Ureter (tissue), 1 donor: Measurements from ENCODE around the gene HAP1. TPM values are rescaled to one million over a fixed set of nuclear protein-coding genes. Genes with fewer than 3 reads are reported as not detected.
"Not testable (repeated sequence)": the region's sequence is repeated elsewhere in the genome, so short reads cannot be mapped to it uniquely, and the experiment has no call there.

Experiments
- DNase-seq: peaks from one replicate; pipeline ENCODE4 v3.0.0-alpha.2; 2020; ENCODE audit warnings: low spot score
- total RNA-seq: library from RNA; stranded (reverse); gene quantifications from one replicate; pipeline ENCODE4 v1.2.4, GENCODE V29; 2023
- donor health status: DM: yes; HTN: yes; CAD: no.

HAP1 gene
- total RNA-seq, 1 donor from 2014 or later = 0.47 TPM

DNA sequence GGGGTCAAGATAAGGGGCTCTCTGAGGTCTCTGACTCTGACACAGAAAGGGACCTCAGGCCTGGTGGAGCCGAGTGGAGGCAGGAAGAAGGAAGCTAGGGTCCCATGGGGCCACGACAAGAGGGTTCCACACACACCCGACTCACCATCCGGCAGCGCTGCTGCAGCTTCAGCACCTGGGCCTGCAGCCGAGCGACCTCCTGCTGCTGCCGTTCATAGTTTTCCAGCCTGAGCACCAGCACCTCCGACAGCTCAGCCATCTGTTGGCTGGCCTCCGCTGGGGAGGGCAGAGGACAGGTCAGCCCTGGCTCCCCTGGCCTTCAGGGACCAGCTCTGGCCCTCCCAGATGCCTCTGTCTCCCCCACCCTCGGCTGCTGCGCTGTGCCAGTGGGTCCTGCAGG is 6.4 kb downstream of the HAP1 start:
- DNase-seq = no peak

- DNase-seq = no peak
Measured at GRCh38 chr17:41725134-41725533, 9.3 kb downstream of the HAP1 start.

GRCh38 chr17:41724476-41725050 is 9.9 kb downstream of the HAP1 start:
- no peak for DNase-seq

GRCh38 chr17:41723801-41724475 is 10.5 kb downstream of the HAP1 start:
- no peak for DNase-seq

DNA sequence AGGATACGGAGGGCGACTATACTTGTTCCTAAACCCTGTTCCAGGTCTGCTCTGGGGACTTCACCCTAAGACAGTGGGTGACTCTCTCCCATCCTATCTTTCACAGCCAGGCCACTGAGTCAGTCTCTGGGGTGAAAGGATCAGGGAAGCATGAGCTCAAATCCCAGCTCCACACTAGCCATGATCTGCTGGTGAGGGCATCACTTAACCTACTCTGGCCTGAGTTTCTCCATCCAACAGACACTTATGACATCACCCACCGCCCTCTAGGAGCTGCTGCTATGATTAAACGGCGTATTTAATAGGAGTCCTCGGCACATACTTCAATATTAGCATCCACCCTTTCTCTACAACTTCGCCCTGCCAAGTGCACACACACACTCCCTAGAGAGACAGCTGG is 12.2 kb downstream of the HAP1 start:
- no peak for DNase-seq

DNA sequence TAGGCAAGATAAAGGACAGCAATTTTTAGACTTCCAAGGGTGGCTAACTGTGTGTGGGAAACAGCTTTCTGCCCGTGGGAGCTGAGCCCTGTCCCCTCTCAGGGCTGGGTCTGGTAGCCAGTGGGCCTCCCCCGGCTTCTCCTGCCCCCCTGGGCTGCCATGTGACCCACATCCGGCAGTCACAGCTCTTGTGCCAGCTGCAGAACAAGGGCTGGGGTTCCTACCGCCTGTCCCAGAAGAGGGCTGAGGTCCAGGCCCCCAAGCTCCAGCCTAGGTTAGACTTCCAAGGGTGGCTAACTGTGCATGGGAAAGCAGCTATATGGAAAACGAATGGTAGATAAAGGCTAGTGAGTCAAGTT is 16.2 kb downstream of the HAP1 start:
- no peak for DNase-seq

- no peak for DNase-seq
Measured at GRCh38 chr17:41717408-41718286, 16.8 kb downstream of the HAP1 start.

DNA sequence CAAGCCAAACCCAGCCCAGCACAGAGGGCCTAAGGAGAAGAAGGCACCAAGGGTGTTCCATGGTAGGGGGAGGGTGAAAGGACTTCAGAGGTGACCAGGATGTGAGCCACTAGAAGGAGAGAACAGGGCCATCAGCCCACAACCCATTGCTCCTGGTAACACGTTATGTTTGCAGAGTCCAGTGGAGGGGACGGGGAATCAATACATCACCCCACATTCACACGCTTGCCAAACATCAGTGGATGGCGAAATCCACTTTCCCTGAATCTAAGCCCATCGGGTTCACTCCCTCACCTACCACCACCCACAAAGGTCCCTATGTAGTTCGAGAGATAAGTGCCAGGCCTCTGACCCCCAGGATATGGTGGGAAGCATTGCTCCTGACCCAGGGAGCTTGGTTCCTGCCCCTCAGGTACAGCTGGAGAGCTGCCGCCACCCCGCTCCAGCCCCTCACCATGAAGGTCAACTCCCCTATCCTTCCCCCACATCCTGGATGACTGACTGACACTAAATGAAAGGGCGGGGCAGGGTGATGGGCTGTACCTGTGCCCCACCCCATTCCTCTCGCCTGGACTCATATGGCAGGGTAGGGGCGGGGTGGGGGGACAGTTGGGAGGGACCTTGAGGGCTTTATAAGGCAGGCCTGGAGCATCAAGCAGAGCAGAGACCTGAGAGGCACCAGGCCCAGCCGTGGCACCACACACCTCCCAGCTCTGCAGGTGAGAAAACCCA is 22.6 kb downstream of the HAP1 start, which contains the start of gene GAST:
Gene GAST (plus strand): TSS at position 663 of the 732 bp plus-strand sequence. CDS start 3,106 bp downstream, outside the sequence.
- no peak for DNase-seq

- DNase-seq = no peak
Measured at GRCh38 chr17:41710472-41711090, 23.9 kb downstream of the HAP1 start.

- DNase-seq = no peak
Measured at GRCh38 chr17:41707803-41708669, 26.4 kb downstream of the HAP1 start.

DNA sequence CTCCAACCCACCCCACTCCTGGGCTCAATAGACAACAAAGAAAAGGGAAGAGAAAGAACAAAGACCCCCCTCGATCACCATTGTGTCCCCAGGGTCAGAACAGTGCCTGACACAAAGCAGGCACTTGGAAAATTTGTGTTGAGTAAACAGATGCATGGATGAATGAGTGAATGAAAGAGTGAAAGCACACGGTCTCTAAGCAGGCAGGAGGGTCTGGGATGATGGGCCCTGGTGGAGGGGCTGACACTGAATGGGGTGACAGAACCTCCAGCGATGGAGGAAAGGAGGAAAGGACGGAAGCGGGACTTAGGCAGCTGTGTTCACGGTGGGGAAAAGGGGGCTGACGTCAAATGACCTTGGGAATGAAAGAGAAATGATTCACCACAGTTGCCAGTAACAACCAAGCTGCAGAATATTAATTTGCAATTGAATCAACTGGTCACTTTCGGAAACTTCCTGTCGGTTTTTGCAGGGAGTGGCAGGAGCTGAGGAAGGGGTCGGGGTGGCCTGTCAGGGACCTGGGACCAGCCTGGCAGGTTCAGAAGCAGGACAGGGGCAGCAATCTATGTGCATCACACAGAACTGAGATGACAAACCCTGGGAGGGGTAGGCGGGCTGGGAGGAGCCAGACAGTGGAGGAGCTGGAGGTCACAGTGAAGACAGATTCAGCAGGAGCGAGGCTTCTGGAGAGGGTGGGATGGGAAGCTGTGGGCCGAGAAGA is 29.0 kb downstream of the HAP1 start:
- no peak for DNase-seq

- DNase-seq = no peak
Measured at GRCh38 chr17:41702712-41703111, 31.7 kb downstream of the HAP1 start.

- not testable (repeated sequence) for DNase-seq
Measured at GRCh38 chr17:41700843-41701242, 33.6 kb downstream of the HAP1 start.

DNA sequence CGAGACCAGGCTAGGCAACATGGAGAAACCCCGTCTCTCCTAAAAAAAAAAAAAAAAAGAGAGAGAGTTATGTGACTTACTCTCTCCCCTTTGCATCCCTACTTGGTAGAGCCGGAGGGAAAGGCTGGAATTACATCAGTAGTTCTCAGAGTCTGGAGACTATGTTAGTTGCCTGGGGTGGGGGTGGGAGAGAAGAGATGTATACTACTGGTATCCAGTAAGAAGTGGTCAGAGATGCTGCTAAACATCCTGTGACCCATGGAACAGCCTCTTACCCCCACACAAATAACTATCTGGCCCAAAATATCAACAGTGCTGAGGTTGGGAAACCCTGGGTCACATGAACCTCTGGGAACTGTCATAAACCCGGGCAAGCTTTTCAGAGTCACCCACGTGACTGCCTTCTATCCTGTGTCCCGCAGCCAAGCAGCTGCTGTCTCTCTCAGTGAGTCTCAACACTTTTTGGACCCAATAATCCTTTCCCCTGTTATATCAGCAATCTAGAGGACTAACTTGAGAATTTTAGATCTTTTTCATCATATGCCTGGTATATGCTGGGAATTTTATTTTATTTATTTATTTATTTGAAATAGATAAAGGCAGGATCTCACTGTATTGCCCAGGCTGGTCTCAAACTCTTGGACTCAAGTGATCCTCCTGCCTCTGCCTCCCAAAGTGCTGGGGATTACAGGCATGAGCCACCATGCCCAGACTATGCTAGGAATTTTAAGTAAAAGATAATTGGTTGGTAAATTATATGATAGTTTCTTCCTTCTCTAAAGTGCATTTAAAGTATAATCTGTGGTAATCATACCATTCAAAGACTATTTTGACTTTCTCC is 37.1 kb downstream of the HAP1 start:
- DNase-seq = peak; percentile 72

DNA sequence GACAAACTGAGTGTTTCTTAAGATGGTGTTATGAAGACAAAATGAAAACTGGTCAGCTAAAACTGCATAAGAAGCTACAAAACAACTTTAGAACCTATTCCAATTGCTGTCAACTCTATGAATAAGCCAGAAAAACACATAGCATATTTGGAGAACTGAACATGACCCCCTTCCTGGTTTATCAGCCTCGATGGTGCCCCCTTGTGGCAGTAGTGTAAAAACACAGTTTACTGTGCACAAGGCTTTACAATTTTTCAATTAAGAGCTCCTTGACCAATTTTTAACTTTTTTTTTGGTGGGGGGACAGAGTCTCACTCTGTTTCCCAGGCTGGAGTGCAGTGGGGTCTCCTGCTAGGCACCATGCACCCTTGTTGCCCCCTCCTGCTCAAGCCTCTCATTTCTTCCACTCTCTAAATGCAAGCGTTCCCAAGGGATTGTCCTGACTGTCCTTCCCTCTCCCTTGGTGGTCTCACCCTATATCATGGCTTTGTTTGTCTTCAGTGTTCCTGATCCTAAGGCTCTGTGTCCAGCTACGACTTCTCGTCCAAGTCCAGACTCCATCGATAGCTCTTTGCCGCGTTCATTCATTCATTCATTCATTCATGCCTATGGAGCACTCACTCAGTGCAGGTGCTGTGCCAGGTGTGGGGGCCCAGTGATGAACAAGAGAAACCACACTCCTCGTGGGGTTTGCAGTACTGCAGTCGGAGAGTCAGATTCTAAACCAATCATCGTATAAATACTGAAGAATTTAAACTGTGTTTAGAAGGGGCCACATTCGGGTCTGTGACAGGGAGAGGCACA is 38.3 kb downstream of the HAP1 start:
- peak; percentile 67 for DNase-seq

GRCh38 chr17:41695134-41695661 is 39.2 kb downstream of the HAP1 start:
- DNase-seq = no peak

GRCh38 chr17:41692722-41693521 is 41.5 kb downstream of the HAP1 start:
- DNase-seq = no peak
